Astrocyte of the cerebellum (primary cell): ENCODE data around the gene KCNK16.

Source experiments
- DNase-seq: peaks from one replicate; pipeline ENCODE4 v3.0.0-alpha.2; 2011; ENCODE audit warnings: low read depth
- H3K4me3 ChIP-seq: 2 replicates; pipeline ENCODE4 v1.5.1; 2011; ENCODE audit warnings: mild to moderate bottlenecking, low read depth, low read length, moderate library complexity
- CTCF ChIP-seq: IDR thresholded peaks from 2 replicates; pipeline ENCODE4 v1.5.1; 2012; ENCODE audit warnings: low read length, low read depth, moderate library complexity, mild to moderate bottlenecking; ENCODE audit errors: missing control alignments
- in situ Hi-C: cut with HindIII; loops from 2 replicates; pipeline ENCODE4 v1.10.0; 2017; ENCODE audit warnings: low sequenced_read_pairs

The KCNK16 gene

GRCh38 chr6:39327507-39327906 lies 5.0 kb upstream of the KCNK16 start:
- in situ Hi-C loops = no loop called here
- no peak for DNase-seq
- H3K4me3 ChIP-seq = no peak overlapping the region
- no peak for TF ChIP-seq CTCF

- in situ Hi-C loops = no loop called here
- no peak for DNase-seq
- no peak overlapping the region for H3K4me3 ChIP-seq
- no peak for TF ChIP-seq CTCF
Observed at GRCh38 chr6:39321761-39322160, 741 bp downstream of the KCNK16 start.

GRCh38 chr6:39320363-39320984 lies 2.0 kb downstream of the KCNK16 start:
- TF ChIP-seq CTCF = no peak
- H3K4me3 ChIP-seq = no peak overlapping the region
- DNase-seq = no peak

GRCh38 chr6:39319621-39320362 lies 2.7 kb downstream of the KCNK16 start:
- in situ Hi-C loops = no loop called here
- DNase-seq = no peak
- no peak overlapping the region for H3K4me3 ChIP-seq
- TF ChIP-seq CTCF = no peak

More at GRCh38 chr6:39320363-39320984, 2.0 kb downstream of the KCNK16 start:
- in situ Hi-C loops = no loop called here

GRCh38 chr6:39317256-39317655 lies 5.2 kb downstream of the KCNK16 start:
- DNase-seq = no peak
- in situ Hi-C loops = no loop called here
- TF ChIP-seq CTCF = no peak
- no peak overlapping the region for H3K4me3 ChIP-seq

- in situ Hi-C loops = no loop called here
- no peak within 1 kb of the TSS for H3K4me3 ChIP-seq
- TF ChIP-seq CTCF = no peak
- no peak for DNase-seq
Observed at GRCh38 chr6:39314273-39314795, 8.2 kb downstream of the KCNK16 start, which contains the start of gene KCNK17. KCNK17 (minus strand) TSS chr6:39314419; CDS start chr6:39314320, 99 bp downstream.
